H9 (cell line): ENCODE measurements around the gene FMN1. TPM values are rescaled to one million over a fixed set of nuclear protein-coding genes. Genes with fewer than 3 reads are reported as not detected.

Experiments
- DNase-seq: peaks from one replicate; pipeline ENCODE4 v3.0.0-alpha.2; 2017
- H2AFZ ChIP-seq: one replicate; pipeline ENCODE4 v1.6.1; 2013; ENCODE audit warnings: mild to moderate bottlenecking, low read length, control low read depth, moderate library complexity
- H2AK5ac ChIP-seq: 2 replicates; pipeline ENCODE4 v1.6.1; 2013; ENCODE audit warnings: low read length, control low read depth, mixed read lengths; ENCODE audit not compliant: insufficient read length
- H2BK120ac ChIP-seq: one replicate; pipeline ENCODE4 v1.6.1; 2013; ENCODE audit warnings: low read depth, mild to moderate bottlenecking, low read length, control low read depth, inconsistent platforms; ENCODE audit not compliant: poor library complexity, severe bottlenecking
- H2BK12ac ChIP-seq: 2 replicates; pipeline ENCODE4 v1.6.1; 2013; ENCODE audit warnings: low read length, control low read depth, mixed read lengths, low read depth; ENCODE audit not compliant: insufficient read length
- H2BK15ac ChIP-seq: 2 replicates; pipeline ENCODE4 v1.6.1; 2013; ENCODE audit warnings: low read depth, low read length, control low read depth
- H2BK20ac ChIP-seq: one replicate; pipeline ENCODE4 v1.6.1; 2013; ENCODE audit warnings: low read depth, mild to moderate bottlenecking, low read length, control low read depth, inconsistent platforms; ENCODE audit not compliant: poor library complexity, severe bottlenecking
- H2BK5ac ChIP-seq: 2 replicates; pipeline ENCODE4 v1.6.1; 2013; ENCODE audit warnings: low read length, control low read depth, mixed read lengths; ENCODE audit not compliant: insufficient read length
- H3K14ac ChIP-seq: 2 replicates; pipeline ENCODE4 v1.6.1; 2013; ENCODE audit warnings: low read length, control low read depth; ENCODE audit not compliant: insufficient read depth
- H3K18ac ChIP-seq: 2 replicates; pipeline ENCODE4 v1.6.1; 2013; ENCODE audit warnings: low read depth, mild to moderate bottlenecking, mixed read lengths, low read length, control low read depth; ENCODE audit not compliant: insufficient read length
- H3K23ac ChIP-seq: 2 replicates; pipeline ENCODE4 v1.6.1; 2013; ENCODE audit warnings: low read length, control low read depth, mixed read lengths, low read depth; ENCODE audit not compliant: insufficient read length
- H3K23me2 ChIP-seq: 2 replicates; pipeline ENCODE4 v1.6.1; 2013; ENCODE audit warnings: low read depth, mild to moderate bottlenecking, mixed read lengths, low read length, control low read depth; ENCODE audit not compliant: insufficient read length, poor library complexity, severe bottlenecking
- H3K27ac ChIP-seq: 2 replicates; pipeline ENCODE4 v1.5.1; 2013; ENCODE audit warnings: low read length, control low read depth, mixed read lengths, low read depth; ENCODE audit not compliant: insufficient read length
- H3K27me3 ChIP-seq: 2 replicates; pipeline ENCODE4 v1.6.1; 2013; ENCODE audit warnings: low read length, control low read depth, inconsistent platforms; ENCODE audit not compliant: insufficient read depth
- H3K4ac ChIP-seq: 2 replicates; pipeline ENCODE4 v1.6.1; 2013; ENCODE audit warnings: low read depth, mild to moderate bottlenecking, control low read depth, inconsistent platforms, low read length, moderate library complexity
- H3K4me1 ChIP-seq: 2 replicates; pipeline ENCODE4 v1.6.1; 2013; ENCODE audit warnings: low read length, control low read depth, inconsistent platforms; ENCODE audit not compliant: insufficient read depth
- H3K4me2 ChIP-seq: 2 replicates; pipeline ENCODE4 v1.6.1; 2013; ENCODE audit warnings: low read length, control low read depth, mixed read lengths; ENCODE audit not compliant: insufficient read length, insufficient read depth
- H3K56ac ChIP-seq: 2 replicates; pipeline ENCODE4 v1.6.1; 2013; ENCODE audit warnings: low read depth, mild to moderate bottlenecking, mixed read lengths, low read length, control low read depth; ENCODE audit not compliant: insufficient read length
- H3K79me1 ChIP-seq: 2 replicates; pipeline ENCODE4 v1.6.1; 2013; ENCODE audit warnings: low read depth, mild to moderate bottlenecking, moderate library complexity, low read length, control low read depth, inconsistent platforms; ENCODE audit not compliant: insufficient read depth, poor library complexity, severe bottlenecking
- H3K79me2 ChIP-seq: 2 replicates; pipeline ENCODE4 v1.6.1; 2013; ENCODE audit warnings: low read length, control low read depth, inconsistent platforms; ENCODE audit not compliant: insufficient read depth
- H3K9ac ChIP-seq: 2 replicates; pipeline ENCODE4 v1.6.1; 2013; ENCODE audit warnings: low read length, control low read depth, mixed read lengths; ENCODE audit not compliant: insufficient read length; ENCODE audit errors: extremely low read depth
- H3K9me3 ChIP-seq: one replicate; pipeline ENCODE4 v1.6.1; 2013; ENCODE audit warnings: low read depth, low read length, inconsistent platforms; ENCODE audit not compliant: control insufficient read depth
- H3T11ph ChIP-seq: one replicate; pipeline ENCODE4 v1.6.1; 2013; ENCODE audit warnings: mild to moderate bottlenecking, low read length, control low read depth, inconsistent platforms
- H4K20me1 ChIP-seq: one replicate; pipeline ENCODE4 v1.6.1; 2013; ENCODE audit not compliant: control insufficient read depth, insufficient read length, insufficient read depth
- H4K5ac ChIP-seq: 2 replicates; pipeline ENCODE4 v1.6.1; 2013; ENCODE audit warnings: low read depth, mild to moderate bottlenecking, mixed read lengths, low read length, control low read depth; ENCODE audit not compliant: insufficient read length
- H4K8ac ChIP-seq: replicated peaks from 2 replicates; pipeline ENCODE4 v1.6.1; 2013; ENCODE audit warnings: low read length, control low read depth, mixed read lengths, low read depth; ENCODE audit not compliant: insufficient read length
- H4K91ac ChIP-seq: 2 replicates; pipeline ENCODE4 v1.6.1; 2013; ENCODE audit warnings: low read depth, mild to moderate bottlenecking, moderate library complexity, mixed read lengths, low read length, control low read depth; ENCODE audit not compliant: insufficient read length
- H3K27ac Mint-ChIP-seq, 3 experiments: 2 replicates in 2 of 3; 3 replicates in 1 of 3; pipeline ENCODE4 v1.8.0; 2020 to 2021; ENCODE audit warnings: mixed read lengths in 3 of 3, mild to moderate bottlenecking in 1 of 3, moderate library complexity in 1 of 3
- H3K27me3 Mint-ChIP-seq: 2 replicates; pipeline ENCODE4 v1.8.0; 2021; ENCODE audit warnings: low read depth, mild to moderate bottlenecking, moderate library complexity, mixed read lengths
- H3K36me3 Mint-ChIP-seq, 3 experiments: 2 replicates in 2 of 3; 3 replicates in 1 of 3; pipeline ENCODE4 v1.8.0; 2020 to 2021; ENCODE audit warnings: low read depth in 3 of 3, mixed read lengths in 3 of 3; ENCODE audit not compliant: insufficient read depth in 1 of 3
- H3K4me1 Mint-ChIP-seq, 2 experiments: 2 replicates each; pipeline ENCODE4 v1.8.0; 2020; ENCODE audit warnings: mixed read lengths in 2 of 2
- H3K4me3 Mint-ChIP-seq, 2 experiments: 2 replicates in 1 of 2; 3 replicates in 1 of 2; pipeline ENCODE4 v1.8.0; 2020 to 2021; ENCODE audit warnings: mild to moderate bottlenecking in 2 of 2, mixed read lengths in 2 of 2, moderate library complexity in 1 of 2
- H3K9me3 Mint-ChIP-seq, 2 experiments: 2 replicates in 1 of 2; 3 replicates in 1 of 2; pipeline ENCODE4 v1.8.0; 2020; ENCODE audit warnings: mild to moderate bottlenecking in 2 of 2, mixed read lengths in 2 of 2, moderate library complexity in 1 of 2
- CTCF ChIP-seq: fragments of 200-600 bp; sonication (generic); conservative IDR thresholded peaks from 3 replicates; pipeline ENCODE4 v1.8.0; 2021; ENCODE audit warnings: antibody characterized with exemption, mild to moderate bottlenecking
- WGBS: extraction: QIAGEN DNeasy Blood & Tissue Kit; methylation state at CpG from one replicate; pipeline ENCODE4 v1.1.7; 2013; ENCODE audit warnings: missing lambda C conversion rate, low lambda C conversion rate, mixed read lengths; ENCODE audit not compliant: insufficient read length; ENCODE audit errors: extremely low coverage; 5-methylcytosine and 5-hydroxymethylcytosine counted together
- total RNA-seq: library from RNA; stranded (reverse); gene quantifications from 2 replicates; pipeline ENCODE4 v1.2.1, GENCODE V29; 2021

The FMN1 gene
- total RNA-seq, 1 experiment from 2014 or later = 1.9 TPM

GRCh38 chr15:33188159-33188558, 6.4 kb downstream of the FMN1 start:
- no peak overlapping the region for H3K4ac ChIP-seq
- no peak overlapping the region for H2BK20ac ChIP-seq
- no peak overlapping the region for H4K91ac ChIP-seq
- H2BK5ac ChIP-seq = no peak overlapping the region
- TF ChIP-seq CTCF = peak; percentile 21; the same call in 1 of the 3 replicates
- no peak overlapping the region for H2AFZ ChIP-seq
- no peak overlapping the region for H3K23ac ChIP-seq
- H4K20me1 ChIP-seq = no peaks in the 10 kb centered on the region
- no peak overlapping the region for H2BK12ac ChIP-seq
- H3K79me1 ChIP-seq = no peaks in the 10 kb centered on the region
- no CpG with 5 or more reads among the region's 5 CpGs for WGBS
- no peaks in the 10 kb centered on the region for H3K9me3 ChIP-seq
- H3K27ac Mint-ChIP-seq = no peak overlapping the region
- H4K8ac ChIP-seq = no peak overlapping the region
- H3T11ph ChIP-seq = no peak overlapping the region
- no peak overlapping the region for H3K14ac ChIP-seq
- no peak overlapping the region for H3K27ac ChIP-seq
- no peaks in the 10 kb centered on the region for H3K23me2 ChIP-seq
- no peaks in the 10 kb centered on the region for H3K79me2 ChIP-seq
- H3K4me2 ChIP-seq = no peak overlapping the region
- H3K4me1 ChIP-seq = no peaks in the 10 kb centered on the region
- H2BK15ac ChIP-seq = no peak overlapping the region
- peaks cover 7 to 14% of the 10 kb centered on the region in 2 experiments for H3K4me1 Mint-ChIP-seq
- no peak overlapping the region for H3K9ac ChIP-seq
- no peaks in the 10 kb centered on the region for H3K9me3 Mint-ChIP-seq
- no peaks in the 10 kb centered on the region for H3K36me3 Mint-ChIP-seq
- no peak overlapping the region for H2AK5ac ChIP-seq
- H3K56ac ChIP-seq = no peak overlapping the region
- H3K4me3 Mint-ChIP-seq = no peak overlapping the region
- peaks cover under 1% of the 10 kb centered on the region for H3K27me3 Mint-ChIP-seq
- no peaks in the 10 kb centered on the region for H3K27me3 ChIP-seq
- no peak overlapping the region for H3K18ac ChIP-seq
- H4K5ac ChIP-seq = no peak overlapping the region
- no peak for DNase-seq
- H2BK120ac ChIP-seq = no peak overlapping the region
